ENCODE results near the gene CCND2. TPM values are rescaled to one million over a fixed set of nuclear protein-coding genes. Genes with fewer than 3 reads are reported as not detected.

Gene CCND2
- total and polyA plus RNA-seq, 9 of the 15 experiments (the other 6 are each of a cell fraction or from before 2014, with no cell fraction given): 13.6 to 99.3 (median 39.6) TPM

GRCh38 chr12:4270016-4270830, 3.3 kb upstream of the CCND2 start (continued):
- TF ChIP-seq PRDM10 (IDR thresholded peaks at IDR 0.05; ENCODE audit: partially characterized antibody) (peak; percentile 72), MBD2 (IDR thresholded peaks at IDR 0.05; ENCODE audit: borderline replicate concordance, low read depth) (no peak), MNT (conservative IDR thresholded peaks at IDR 0.05) (0 out of 4 replicates have a peak, but pooled peaks of 1 of the 2 experiments have one; percentile 40)

Data from K562 (cell line).